Dermis blood vessel endothelial cell (primary cell): ENCODE measurements around the gene FBXL14. TPM values are rescaled to one million over a fixed set of nuclear protein-coding genes. Genes with fewer than 3 reads are reported as not detected.

Source experiments
- DNase-seq: peaks from one replicate; pipeline ENCODE4 v3.0.0; 2010
- total RNA-seq: library from RNA; depleted of rRNA; stranded (reverse); fragments of >200 nt; gene quantifications from 2 replicates; pipeline ENCODE4 v1.2.3, GENCODE V29; 2014

The FBXL14 gene, protein sequence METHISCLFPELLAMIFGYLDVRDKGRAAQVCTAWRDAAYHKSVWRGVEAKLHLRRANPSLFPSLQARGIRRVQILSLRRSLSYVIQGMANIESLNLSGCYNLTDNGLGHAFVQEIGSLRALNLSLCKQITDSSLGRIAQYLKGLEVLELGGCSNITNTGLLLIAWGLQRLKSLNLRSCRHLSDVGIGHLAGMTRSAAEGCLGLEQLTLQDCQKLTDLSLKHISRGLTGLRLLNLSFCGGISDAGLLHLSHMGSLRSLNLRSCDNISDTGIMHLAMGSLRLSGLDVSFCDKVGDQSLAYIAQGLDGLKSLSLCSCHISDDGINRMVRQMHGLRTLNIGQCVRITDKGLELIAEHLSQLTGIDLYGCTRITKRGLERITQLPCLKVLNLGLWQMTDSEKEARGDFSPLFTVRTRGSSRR
- 17.4 and 21.7 TPM in 2 replicates for total RNA-seq

DNA sequence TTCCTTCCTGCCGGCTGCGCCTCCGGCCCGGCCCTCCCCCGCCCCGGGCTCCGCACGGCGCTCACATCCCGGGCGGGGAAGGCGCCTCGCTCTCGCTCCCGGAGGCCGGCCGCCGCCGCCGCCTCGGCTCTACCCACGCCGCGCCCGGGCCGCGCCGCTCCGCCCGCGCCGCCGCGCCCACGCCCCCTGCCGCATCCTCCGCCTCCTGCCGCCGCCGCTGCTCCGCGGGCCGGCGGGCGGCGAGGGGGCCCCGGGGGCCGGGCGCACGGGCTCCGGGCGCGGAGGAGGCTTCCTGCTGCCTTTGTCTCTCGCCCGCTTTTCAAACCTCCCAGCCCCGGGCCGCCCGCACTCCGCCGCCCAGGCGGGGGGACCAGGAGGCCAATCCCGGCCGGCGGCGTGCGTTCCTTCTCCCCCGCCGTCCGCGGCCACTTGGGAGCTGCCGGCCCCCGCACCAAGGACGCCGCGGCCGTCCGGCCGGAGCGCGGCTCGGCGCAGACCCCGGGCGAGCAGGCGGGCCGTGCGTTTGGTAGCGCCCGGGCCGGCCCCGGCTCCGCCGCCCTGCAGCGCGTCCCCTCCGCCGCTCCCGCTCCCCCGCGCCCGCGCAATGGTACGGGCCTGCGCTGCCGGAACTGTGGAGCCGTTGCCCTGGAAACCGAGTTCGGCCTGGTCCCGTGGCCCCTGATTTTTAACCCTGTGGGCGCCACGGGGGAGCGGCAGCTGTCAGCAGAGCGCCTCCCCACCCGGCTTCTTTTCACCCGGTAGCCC lies at the start of gene FBXL14:
Gene FBXL14, minus strand, starts transcription at position 321 of the 765 bp plus-strand sequence. CDS start 515 bp downstream, outside the sequence.
- peak; percentile 91 for DNase-seq

DNA sequence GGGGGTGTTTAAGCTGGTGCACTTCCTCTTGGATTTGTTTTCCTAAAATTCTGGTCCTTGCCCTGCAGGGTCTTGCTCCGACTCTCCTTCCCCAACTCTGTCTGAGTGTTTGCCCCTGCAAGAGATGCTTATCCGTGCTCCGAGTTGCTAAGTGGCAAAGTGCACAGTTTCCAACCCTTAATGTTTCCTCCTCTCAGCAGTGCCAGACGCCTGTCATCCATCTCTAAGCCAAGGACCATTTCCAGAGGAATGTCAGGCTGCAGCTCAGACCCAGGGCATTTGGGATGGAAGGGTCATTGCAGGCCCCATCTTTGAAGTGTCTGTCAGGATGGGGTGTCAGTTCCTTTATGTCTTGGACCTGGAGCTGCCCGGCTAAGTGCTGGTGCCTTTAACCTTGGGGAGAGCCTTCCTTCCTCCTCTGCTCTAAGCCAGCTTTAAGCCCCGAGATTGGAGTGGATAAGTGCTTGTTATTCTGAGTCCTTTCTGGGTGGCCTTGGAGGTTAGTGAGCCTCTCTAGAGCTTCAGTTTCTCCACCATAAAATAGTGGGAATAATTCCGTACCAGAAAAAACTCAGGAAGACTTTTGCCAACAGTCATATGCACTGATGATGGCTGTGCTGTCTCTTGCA lies 49.6 kb upstream of the FBXL14 start:
- no peak for DNase-seq

DNA sequence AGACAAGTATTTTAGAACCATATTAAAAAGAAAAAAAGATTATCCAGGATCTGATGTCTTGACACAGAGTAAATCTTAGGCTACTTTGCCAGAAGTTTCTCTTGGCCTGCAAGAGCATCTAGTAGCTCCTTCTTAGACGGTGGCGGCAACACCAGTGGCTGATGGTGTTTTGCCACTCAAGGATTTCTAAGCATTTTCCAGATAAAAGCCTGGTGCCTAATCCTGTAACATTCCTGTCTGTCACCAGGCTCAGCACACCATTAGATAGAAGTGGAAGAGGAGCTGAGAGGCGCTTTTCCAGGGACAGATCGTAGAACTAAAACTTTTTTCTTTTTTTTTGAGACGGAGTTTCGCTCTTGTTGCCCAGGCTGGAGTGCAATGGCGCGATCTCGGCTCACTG lies 48.7 kb upstream of the FBXL14 start:
- no peak for DNase-seq

DNA sequence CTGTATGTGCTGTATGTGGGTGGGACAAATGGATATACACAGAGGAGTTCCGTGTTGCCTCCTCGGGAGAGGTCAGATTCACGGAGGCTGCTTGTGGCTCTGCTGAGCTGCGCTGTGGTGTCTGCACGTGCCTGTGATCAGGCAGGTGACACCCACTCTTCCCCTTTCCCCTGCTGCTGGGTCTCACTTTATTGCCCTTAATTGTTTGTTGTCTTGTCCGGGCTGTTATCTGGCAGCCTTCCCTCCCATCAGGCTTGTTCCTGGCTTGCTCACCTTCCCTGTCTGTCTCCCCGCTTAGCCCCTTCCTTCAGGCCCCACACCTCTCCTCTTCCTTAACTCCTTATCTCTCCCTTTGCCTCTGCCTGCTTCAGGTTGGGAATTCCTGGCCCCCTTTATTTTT lies 48.1 kb upstream of the FBXL14 start:
- no peak for DNase-seq

DNA sequence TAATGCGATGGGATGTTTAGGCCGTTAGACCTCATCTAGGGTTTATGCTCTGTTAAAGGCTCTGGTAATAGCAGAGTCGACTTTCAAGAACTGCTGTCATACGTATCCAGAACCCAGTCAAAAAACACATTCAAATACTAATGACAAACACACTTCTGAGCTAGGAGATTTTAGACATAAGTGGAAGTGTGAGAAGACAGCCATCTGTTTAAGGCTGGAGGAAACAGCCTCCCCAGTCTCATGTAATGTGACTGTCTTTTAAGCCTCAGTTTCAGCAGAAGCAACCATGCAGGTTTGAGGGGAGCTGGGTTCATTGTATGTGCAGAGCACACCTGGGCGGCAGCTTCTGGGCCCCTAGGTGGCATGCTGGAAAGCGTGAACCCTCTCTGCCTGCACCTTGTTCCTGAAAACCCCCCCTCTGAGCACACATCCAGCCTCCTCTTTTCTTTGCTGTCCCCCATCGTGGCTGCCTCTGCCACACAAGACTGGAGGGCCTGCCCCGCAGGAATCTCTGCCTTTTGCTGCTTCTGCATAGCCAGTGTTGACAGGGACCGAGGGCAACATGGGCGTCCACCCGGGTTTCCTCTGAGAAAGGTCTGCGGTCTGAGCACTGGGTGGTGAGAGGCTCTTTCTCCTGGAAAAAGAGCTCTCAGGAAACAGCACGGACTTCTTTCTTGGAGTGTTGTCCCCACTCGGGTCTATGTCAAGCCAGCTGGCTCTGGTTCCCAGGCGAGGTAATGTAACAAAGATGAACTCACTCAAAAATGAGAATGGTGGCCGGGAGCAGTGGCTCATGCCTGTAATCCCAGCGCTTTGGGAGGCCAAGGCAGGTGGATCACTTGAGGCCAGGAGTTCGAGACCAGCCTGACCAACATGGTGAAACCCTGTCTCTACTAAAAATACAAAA lies 46.2 kb upstream of the FBXL14 start:
- no peak for DNase-seq

DNA sequence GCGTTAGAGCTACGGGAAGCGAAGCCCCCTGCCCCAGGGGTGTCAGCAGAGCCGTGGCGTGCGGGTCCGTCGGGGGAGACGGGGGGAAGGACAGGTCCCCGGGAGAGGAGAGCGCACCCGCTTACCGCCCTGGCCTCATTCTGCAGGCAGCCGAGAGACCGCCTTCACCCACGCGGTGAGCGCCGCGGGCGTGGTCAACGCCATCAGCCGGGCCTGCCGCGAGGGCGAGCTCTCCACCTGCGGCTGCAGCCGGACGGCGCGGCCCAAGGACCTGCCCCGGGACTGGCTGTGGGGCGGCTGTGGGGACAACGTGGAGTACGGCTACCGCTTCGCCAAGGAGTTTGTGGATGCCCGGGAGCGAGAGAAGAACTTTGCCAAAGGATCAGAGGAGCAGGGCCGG lies 45.2 kb upstream of the FBXL14 start:
- no peak for DNase-seq

DNA sequence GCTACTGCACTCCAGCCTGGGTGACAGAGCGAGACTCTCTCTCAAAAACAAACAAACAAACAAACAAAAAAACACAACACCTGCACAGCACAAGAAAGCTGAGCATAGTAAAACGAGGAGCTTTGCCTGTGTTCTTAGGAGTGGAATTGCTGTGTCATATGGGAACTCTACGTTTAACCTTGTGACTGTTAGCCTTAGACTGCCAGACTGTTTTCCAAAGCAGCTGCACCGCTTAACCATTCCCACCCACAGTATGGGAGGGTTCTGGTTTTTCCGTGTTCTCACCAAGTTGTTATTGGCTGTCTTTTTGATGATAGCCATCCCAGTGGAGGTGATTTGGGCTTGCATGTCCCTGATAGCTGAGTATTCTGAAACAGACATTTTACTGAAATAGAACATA lies 43.8 kb upstream of the FBXL14 start:
- DNase-seq = no peak

DNA sequence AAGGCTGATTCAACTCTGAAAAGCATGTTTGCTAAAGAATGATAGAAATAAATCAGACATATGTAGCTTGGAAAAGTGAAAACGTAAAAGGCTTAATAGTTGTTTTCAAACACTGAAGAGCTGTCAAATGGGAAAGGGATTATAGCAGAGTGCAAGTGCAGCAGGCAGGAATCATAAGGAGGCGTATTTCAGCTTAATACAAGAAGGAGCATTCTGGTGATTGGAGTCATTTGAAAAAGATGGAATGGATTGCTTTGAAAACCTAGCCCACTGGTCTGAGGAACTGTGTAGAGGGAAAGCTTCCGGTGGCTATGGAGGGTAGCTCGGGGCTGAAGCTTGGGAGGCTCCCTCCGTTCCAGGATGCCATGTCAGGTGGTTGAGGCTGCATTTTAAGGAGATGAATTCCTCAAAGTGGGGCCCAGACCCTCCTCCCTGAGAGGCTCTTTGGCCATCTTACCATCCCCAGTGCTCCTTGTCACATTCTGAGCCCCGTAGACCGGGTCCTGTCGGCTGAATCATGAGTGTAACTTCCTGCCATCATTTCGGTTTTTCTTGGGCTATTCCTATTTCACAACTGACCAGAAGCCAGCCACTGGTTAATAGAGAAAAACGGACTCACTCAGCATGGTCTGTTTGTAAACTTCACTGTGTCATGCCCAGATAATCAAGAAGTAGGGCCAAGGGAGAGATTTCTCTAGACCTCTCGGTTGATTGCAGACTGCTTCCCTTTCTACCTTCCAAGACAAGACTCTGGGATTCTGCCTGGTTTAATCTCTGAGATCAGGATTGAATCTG lies 41.1 kb upstream of the FBXL14 start:
- DNase-seq = no peak

DNA sequence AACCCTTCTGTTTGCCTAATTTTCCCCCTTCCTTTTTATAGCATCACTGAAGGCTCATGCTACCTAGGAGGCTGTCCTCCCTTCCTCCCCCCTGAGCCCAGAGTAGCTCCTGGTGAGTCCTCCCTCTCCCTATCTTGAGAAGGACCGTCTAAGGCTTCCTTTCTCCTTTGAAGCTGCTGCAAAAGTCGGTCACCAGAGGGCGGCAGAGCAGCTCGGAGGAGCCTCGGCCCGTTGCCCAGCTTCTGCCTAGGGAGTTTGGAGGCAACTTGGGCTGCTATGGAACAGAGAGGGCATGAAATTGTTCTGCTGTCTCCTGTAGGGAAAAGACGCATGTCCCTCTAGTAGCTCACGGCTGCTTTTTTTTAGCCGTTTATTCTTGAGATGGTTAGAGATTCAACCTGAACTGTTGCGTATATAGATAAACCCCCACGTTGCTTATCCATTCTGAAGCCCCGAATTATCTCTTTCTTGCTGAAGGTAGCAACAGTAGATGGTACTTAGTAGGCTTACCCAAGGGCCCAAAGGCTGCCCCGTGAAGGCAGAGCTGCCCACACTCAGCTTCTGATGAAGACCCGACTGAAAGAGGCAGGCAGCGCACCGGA lies 40.3 kb upstream of the FBXL14 start:
- peak; percentile 85 for DNase-seq

DNA sequence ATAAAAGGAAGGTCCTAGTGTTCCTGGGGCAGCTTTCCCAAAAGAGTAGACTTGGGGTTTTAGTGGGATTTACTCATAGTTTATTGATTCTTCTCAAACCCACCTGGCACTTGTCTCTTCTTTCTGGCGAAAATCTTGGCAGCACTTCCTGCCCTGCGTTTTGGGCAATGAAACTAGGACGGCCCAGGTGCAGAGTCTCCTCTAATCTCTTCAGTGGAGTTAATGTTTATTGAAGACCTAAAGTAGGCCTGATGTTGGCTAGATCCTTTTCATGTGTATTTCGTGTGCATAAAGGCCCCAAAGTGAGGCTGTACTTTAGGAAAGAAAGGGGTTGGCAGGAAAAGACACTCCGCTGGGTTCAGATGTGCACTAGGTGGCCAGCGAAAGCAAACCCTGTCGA lies 39.8 kb upstream of the FBXL14 start:
- DNase-seq = no peak

DNA sequence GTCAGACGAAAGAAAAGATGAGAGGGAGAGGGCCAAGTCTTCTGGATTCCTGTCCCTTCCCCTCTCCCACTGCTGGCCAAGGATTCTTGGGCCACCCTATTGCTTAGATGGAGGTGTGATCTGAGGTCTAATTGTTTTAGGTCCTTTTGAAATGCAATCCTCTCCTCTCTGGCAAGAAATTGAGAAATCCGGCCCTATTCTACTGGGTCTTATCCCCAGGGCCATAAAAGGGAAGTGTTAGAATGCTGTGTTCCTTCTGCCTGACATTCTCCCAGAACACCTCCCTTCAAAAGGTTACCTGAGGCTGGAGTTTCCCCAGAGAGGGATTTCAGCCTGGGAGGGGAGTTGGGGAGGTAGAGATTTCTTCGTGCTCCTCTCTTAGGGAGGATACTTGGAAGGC lies 39.1 kb upstream of the FBXL14 start:
- no peak for DNase-seq

DNA sequence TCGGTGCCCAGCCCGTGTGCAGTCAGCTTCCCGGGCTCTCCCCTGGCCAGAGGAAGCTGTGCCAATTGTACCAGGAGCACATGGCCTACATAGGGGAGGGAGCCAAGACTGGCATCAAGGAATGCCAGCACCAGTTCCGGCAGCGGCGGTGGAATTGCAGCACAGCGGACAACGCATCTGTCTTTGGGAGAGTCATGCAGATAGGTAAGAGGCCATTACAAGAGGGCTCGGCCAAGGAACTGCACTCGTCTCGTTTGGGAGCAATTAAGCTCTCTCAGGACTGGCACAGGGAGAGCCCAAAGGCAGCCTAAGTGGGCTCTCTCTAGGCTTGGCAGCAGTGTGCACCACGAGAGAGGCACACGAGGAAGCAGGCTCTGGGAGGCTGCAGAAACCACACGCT lies 38.3 kb upstream of the FBXL14 start:
- no peak for DNase-seq

DNA sequence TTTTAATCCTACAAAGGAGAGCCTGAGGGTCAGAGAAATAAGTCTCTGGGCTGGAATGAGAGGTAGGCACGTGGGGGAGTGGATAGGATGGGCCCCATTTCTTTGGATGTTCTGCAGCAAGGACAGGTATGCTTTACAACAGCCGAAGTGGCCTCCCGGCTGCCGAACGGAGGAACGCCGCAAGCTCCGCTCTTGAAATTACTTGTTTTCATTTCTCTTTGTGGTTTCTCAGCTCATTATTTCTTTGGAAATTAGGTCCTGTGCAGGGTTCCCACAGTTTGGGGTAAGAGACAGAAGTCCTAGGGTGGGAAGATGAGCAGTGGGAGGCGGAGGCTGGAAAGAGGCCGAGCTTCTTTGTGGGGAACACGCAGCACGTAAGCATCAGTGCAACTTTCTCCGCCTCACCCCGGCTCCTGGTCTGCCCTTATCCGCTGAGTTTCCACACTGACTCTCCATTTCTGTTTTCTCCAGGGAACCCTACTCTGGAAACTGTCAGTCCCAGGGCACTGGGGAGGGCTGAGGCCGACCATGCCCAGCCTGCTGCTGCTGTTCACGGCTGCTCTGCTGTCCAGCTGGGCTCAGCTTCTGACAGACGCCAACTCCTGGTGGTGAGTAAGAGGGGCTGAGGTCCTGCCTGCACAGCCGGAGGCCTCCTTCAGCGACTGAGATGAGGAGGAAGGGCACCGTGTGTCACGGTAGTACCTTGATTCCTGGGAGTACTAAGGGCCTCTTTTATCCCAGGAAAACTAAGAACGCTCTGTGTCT lies 36.6 kb upstream of the FBXL14 start:
- DNase-seq = peak; percentile 35

DNA sequence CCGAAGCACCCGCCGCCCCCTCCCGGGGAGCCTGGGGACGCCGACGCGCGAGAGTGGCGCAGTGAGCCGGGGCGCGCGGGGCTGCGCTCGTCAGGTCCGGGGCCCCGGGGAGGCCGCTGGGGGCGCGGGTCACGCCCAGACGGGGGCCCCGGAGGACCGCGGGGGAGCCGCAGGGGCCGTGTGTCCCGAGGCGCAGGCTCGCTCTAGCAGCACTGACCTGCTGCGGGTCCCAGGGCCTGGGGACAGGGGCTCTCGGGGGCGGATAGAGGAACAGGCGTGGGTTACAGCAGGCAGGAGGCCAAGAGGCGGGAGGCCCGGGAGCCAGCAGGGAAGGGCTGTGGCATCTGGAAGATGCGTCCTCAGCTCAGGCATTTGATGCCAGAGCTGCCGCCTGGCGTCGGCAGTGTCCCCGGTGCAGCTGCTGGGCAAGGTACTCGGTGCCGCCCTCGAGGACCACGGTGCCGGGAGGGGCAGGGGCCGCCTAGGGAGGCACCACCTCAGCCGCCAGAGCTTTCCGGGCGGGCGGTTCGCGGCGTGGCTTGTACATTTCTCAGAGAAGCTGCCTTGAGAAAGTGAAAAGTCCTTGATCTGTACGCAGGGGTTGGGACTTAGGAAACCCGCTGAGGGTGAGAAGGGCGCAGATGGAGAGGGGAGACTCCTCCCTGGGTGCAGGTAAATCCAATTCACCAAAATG lies 35.9 kb upstream of the FBXL14 start:
- DNase-seq = peak; percentile 27

DNA sequence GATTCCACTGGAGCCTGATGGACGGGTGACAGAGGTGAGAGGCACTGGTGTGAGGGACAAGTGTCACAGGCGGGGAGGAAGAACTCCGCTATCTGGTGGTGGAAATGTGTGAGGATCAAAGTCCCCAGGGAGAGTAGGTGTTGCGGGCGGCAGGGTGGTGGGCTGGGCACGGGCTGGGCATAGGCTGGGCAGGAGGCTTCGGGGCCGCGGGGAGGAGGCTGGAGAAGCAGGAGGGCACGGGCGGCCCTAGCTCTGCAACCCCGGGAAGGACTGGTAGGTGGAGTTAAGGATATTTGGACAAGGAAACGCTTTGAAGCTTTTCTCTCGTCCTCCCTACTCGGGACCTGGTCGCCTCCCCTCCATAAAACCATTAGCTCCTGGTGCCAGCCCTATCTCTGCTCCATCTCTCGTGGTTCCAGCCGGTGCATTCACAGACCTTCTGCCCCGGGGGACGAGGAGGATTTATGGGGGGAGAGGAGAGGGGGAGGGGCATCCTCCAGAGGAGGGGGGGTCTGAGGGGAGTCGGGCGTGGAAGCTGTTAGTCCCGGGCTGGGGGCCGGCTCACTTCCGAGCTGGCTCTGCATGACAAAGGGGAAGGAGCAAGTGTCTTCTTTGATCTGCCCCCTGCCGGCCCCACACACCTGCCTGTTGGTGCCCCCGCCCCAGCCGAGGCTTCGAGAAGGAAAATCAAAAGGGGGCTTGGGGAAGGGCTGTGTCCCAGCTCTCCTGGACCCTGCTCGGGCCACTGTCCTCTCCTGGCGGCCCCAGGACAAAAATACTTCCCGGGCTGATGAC lies 35.2 kb upstream of the FBXL14 start:
- no peak for DNase-seq

DNA sequence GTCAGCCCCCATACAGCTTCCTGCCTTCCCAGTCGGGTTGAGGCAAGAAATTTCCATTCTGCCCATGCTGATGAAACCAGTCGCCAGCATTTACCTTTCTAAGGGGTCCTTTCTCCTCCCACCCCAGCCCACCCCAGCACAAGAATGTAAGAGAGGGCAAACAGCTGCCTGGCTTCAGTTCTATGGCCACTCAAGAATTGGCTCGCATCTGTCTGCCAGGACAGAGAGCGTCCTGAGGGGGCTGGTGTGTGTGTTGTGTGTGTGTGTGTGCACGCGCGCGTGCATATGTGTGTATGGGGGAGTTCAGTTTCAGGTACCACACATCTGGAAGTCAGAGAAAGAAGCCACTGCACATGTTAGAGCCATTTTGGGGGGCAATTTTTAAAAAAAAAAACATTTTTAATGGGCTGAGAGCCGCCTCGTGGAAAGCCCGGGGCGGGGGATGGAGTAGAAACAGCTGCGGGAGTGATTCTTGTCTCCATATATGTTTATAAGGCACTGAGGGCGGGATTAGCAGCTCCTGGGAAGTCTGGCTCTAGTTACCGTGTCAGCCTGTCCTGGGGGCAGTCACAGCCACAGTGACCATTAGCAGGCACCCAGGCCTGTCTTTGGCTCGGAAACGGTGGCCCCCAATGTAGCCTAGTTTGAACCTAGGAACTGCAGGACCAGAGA lies 34.4 kb upstream of the FBXL14 start, which contains the start of gene WNT5B:
Gene WNT5B, plus strand, starts transcription at position 566 of the 672 bp plus-strand sequence. CDS start 2,124 bp downstream, outside the sequence.
- DNase-seq = no peak

DNA sequence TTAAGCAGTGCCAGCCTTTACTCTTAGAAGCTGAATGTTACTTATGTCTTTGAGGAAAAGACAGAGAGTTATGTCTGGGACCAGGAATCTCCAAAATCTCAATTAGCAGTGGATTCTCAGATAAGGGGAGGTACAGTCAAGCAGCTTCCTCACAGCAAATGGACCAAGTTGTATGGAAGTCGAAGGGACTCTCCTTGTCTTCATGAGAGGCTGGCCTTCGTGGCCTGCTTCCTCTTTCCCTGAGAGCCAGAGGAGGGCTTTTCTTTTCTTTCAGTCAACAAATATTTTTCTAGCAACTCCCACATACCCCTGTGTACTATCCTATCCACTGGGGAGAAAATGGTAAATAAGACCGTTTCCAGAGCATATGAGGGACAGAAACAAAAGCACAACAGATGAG lies 28.0 kb upstream of the FBXL14 start:
- no peak for DNase-seq

DNA sequence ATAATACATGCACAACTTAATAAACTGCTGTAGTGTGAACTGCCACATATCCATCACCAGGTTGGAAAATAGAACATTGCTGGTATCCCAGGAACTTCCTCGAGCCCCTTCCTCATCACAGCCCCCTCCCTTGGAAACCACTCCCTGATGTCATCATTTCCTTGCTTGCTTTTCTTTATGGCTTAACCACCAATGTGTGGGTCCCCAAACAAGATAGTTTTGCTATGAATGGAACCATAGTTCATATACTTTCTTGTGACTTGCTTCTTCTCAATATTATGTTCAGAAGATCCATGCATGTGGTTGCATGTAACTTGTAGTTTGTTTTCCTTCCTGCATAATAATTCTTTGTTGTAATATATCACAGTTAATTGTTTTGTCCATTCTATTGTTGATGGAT lies 25.7 kb upstream of the FBXL14 start:
- no peak for DNase-seq
